GM21529 (cell line): ENCODE data around the gene TOX2.

Source experiments
- ATAC-seq: cut with Tn5 transposase; IDR thresholded peaks from one replicate; pipeline ENCODE4 v1.9.1; 2021; ENCODE audit not compliant: unreplicated experiment

The TOX2 gene

DNA sequence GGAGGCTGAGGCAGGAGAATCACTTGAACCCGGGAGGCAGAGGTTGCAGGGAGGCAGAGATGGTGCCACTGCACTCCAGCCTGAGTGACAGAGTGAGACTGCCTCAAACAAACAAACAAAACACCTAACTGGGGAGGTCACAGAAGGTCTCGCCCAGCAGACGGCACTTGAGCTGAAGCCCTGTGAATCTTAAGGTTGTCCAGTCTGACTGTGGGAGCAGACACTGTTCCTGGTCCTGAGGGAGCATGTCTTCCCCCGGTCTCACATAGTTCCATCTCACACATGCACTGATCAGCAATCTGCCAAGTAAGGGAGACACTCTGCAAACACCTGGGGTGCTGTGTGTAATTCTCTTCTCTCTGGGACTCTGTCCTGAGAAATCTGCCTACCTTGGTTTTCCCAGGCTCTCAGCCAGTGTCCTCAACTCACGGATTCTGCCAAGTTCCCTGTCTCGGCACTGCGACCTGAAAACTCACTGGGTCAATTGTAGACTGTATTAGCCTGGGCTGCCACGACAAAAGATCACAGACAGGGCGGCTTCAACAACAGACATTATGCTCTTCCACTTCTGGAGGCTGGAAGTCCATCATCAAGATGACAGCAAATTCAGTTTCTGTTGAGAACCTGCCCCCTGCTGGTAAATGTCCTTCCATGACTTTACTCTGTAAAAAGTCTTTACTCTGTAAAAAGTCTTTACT, 178.0 kb downstream of the TOX2 start:
- no peak for ATAC-seq

GRCh38 chr20:44093249-44093582, 178.6 kb downstream of the TOX2 start:
- ATAC-seq = no peak

DNA sequence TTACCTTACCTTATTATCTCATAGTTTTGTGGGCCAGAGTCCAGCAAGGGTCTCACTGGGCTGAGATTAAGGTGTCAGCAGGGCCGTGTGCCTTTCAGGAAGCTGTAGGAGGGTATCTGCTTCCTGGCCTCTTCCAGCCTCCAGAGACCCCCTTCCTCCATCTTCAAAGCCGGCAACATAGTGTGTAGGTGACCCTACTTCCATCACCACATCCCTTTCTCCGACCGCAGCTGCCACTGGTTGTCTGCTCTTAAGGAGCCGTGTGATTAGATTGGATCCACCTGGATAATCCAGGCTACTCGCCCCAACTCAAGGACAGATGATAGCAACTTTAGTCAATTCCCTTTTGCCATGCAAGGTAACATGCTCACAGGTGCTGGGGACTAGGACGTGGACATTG, 181.2 kb downstream of the TOX2 start:
- ATAC-seq = no peak

GRCh38 chr20:44097521-44098255, 183.0 kb downstream of the TOX2 start:
- ATAC-seq = no peak

DNA sequence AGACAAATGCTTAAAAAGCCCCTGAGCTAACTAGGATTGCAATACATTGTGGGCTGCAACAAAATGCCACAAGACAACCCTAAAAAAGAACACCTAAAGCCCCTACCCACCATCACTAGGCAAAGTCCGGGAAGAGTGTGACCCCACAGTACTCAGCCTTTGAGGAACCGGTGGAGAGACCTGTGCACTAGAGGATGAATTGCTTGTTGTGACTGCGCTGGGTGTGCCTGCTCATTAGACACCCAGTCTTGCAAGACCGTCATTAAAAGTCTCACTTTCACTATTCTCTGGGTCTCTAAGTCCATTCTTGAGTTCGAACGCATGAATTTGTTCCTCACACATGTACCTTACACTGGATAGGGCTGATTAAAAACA, 183.6 kb downstream of the TOX2 start:
- ATAC-seq = no peak

GRCh38 chr20:44098657-44099056, 184.0 kb downstream of the TOX2 start:
- no peak for ATAC-seq

- ATAC-seq = no peak
Measured at GRCh38 chr20:44099832-44100231, 185.2 kb downstream of the TOX2 start.

DNA sequence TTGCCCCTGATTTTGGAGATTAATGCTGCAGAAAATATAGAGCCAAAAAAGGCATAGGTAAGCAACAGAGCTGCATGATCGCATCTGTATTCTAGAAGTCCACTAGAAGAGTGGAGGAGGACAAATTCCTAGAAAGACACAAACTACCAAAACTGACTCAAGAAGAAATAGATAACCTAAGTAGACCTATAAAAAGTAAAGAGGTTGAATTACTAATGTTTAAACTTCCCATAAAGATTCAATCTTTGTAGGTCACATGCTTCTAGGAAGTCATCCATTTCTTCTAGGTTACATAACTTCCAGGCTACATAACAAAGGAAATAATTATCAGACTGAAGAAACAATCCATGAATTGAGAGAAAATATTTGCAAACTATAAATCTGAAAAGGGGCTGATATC, 187.9 kb downstream of the TOX2 start:
- ATAC-seq = no peak

DNA sequence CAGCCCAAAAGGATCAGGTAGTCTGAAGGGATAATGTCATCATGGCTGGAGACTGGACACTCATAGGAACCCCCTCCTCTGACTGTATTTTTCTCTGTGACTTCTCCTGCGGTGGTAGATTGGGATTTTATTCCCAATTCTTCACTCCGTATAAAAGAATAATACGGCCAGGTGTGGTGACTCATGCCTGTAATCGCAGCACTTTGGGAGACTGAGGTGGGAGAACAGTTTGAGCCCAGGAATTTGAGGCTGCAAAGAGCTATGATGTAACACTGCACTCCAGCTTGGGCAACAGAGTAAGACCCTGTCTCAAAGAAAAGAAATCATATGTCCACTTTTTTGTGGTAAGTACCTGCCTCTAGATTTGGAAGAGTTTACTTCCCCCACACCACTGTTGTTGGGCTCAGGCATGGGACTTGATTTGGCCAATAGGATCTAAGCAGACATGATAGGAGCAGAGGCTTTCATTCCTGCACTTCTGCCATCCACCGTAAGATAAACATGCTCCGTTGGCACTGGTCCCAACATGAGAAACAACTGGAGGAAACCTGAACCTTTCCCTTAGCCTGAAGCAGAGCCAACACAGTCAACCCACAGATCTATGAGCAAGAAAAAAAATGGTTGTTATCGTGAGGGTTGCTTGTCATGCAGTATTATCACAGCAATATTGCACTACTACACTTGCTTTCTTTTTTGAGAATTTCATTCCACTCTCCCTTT, 190.3 kb downstream of the TOX2 start:
- no peak for ATAC-seq

DNA sequence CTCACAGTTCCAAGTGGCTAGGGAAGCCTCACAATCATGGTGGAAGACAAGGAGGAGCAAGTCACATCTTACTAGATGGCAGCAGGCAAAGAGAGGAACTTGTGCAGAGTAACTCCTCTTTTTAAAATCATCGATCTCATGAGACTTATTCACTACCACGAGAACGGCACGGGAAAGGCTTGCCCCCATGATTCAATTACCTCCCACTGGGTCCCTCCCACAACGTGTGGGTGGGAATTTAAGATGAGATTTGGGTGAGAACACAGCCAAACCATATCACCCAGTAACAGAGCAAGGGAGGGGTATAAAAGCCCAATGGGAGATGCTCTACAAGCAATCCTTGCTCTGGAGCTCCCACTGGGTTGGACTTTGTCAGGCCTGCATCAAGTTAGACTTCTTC, 192.0 kb downstream of the TOX2 start:
- no peak for ATAC-seq

DNA sequence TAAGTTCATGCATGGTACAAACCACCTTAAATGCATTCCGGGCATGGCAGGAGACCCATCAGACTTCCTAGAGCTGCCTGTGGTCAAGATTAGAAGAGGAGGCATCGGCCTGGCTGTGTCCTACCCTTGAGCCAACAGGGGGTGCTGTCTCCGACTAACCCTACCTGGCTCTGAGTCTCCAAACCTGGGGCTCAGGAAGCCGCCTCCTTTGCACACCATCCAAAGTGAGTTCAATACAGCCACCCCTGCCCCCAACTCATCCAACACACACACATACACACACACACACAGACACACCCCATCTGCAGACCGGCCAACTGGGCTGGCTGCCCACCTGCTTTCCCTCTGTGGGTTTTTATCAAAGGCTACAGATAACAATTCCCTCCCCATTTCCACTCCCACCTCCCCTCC, 195.3 kb downstream of the TOX2 start:
- no peak for ATAC-seq

DNA sequence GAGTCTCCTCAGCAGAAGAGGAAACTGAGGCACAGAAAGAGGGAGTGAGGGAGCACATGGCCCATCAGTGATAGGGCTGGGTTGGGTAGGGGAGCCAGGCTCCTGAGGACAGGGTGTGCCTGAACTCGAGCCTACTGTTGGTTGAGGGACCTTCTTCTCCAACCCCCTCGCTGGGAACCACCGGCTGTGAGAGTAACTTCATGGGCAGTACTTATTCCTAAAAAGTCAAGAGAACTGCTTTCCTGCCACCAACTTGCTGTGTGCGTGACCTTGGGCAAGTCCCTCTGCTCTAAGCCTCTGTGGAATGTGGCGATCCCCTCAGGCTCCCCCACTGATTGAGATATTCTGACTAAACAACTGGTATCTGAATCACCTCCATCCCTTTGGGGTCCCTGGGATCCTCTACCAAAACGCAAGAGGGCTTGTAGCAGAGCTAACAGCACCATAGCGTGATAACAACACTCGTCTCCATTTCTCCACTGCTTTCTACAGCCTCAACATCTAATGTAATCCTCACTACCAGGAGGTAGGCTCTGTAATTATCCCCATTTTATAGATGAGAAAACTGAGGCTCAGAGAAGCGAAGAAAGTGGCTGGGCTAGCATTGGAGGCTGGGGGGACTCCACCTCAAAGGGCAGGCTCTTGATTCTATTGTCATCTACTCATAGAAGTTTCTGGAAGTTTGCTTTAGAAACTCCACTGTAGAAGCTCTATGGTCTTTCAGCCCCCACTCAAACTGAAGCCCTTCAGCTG, 196.3 kb downstream of the TOX2 start:
- ATAC-seq = no peak

DNA sequence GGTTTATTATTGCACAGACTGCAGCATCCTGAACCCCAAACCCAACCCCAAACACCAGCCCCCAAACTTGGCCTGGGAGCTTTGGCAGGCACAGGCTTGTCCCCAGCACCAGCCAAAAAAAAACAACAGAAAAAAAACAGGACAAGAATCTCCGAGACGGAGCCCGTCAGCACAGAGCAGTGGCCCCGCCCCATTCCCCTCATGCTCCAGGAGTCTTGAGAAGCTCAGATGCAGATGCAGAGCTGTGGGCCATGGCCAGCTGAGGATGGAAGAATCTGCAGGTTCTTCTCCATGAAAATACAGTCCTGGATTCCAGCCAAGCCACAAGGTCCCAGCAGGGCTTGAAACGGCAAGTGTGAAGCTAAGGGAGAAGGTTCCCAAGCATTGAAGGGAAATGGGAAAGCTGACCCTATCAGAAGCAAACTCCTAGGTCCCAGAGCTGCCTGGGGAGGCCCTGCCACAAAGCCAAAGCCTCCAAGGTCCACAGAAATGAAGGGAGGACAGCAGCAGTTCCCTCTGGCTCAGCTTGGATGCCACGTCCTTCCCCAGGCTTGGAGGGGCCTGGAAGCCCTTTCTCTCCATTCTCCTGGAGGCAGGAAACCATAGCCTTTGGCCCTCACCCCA, 197.2 kb downstream of the TOX2 start:
- ATAC-seq = no peak

GRCh38 chr20:44112456-44112855, 197.8 kb downstream of the TOX2 start:
- ATAC-seq = no peak

DNA sequence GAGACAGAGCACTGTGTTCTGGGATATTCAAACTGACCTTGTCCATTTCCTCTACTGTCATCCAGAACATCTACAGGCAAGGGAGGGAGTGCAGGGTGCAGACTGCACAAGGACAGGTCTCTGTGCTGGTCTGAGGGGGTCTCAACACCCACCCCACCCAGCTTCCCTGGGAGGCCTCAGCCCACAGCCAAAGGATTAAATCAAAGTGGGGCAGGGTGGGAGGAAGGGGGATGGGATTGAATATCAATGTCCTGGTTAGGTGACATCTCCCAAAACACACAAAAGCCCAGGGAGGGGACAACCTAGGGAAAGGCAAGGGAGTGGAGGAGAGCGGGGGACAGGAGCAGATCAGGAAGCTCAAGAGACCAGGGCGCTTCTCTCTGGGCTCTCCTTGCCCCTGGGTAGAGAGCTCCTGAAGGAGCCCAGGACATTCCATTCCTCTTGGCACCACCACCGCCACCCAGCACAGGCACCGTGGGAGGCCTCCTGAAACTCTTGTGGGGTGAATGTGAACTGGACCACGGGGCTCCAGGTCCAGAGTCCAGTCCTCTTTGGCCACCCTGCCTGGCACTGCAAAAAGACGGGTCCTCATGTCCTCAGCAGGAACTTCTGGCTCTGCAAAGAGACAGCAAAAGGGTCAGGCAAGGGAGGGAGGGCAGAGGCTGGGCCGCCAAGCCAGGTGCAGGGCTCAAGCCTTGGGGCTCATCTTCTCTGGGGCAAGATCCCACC, 198.4 kb downstream of the TOX2 start:
- no peak for ATAC-seq

- ATAC-seq = no peak
Measured at GRCh38 chr20:44113618-44114376, 199.1 kb downstream of the TOX2 start.

DNA sequence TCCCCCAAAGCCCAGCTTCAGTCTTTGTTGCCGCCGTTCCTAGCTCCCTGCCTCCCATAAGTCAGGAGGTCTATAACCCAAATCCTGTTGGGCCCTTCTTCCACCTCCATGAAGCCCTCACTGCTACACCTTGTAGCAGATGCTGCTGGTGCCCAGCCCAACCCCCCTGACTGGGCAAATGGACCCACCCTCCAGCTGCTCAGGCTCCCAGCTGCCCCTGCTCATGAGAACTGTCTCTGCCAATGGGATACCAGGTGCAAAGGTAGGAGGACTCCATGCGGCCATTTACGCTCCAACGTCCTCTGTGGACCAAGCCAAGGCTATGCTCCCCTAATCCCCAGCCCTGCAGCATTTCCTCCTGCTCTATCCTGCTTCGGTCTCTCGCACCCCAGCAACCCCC, 200.5 kb downstream of the TOX2 start:
- ATAC-seq = no peak

GRCh38 chr20:44115762-44116644, 201.4 kb downstream of the TOX2 start:
- no peak for ATAC-seq
